ENCODE measurements around the gene HBE1.
"Not testable (repeated sequence)": the region's sequence is repeated elsewhere in the genome, so short reads cannot be mapped to it uniquely, and the experiment has no call there.

The HBE1 gene

DNA sequence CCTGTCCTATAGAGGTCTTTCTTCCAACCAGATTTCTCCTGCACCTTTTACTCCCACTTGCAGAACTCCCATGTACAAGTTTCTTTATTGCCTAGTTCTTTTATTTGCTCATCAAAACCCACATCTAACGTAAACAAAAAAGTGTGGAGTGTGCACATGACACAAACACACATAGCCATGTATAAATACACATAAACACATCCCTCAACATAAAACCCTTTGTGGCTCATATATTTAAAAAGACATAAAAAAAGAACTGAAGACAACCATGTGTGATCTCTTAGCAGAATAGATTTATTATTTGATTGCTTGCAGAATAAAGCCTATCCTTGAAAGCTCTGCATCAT, 16.9 kb downstream of the HBE1 start:
- no peak for DNase-seq (ENCODE audit: low spot score)

DNA sequence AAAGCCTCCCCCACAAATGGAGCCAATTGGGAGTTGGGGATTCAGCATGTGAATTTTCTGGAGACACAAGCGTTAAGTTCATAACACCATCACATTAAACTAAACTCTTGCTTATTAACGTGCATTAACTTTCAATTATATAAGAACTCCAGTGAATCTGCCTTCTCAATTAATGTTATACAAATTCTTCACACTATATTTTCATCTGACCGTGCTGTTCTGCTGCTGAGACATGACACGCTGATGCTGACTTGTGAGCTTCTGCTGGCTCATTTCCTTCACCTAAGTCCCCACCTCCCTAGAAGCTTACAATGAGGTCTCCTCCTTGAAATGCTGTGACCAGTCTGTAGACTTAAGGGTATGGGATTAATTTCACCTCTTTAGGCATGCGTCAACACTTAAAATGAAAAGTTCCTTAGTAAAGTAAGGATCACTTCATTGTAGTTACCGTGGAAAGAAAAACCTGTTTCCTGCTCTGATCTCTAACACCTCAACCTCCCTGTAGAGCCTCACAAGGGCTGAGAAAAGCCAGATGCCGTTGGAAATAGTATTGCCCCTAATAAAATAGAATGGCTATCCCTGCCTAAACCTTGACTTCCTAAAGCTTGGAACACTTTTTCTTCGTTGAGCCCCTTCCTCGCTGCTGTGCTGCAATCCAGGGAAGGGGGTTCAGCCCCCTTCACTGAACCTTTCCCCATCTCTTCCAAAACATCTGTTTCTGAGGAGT, 17.4 kb downstream of the HBE1 start:
- DNase-seq (ENCODE audit: low spot score), result no peak

DNA sequence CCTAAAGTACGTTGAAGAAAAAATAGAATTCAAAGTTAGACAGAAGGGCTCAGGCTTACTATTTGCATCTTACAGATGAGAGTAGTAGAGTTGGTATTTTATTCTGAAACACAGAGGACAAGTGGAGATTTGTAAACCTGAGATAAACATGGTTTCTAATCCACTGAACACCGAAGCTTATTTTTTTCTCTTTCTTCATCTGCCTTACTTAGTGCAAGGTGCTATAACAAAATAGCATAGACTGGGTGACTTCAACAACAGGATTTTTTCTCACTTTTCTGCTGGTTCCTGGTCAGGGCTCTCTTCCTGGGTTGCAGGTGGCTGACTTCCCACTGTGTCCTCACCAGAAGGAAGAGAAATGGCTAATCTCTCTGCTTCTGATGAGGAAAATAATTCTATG, 18.0 kb downstream of the HBE1 start:
- no peak for DNase-seq (ENCODE audit: low spot score)

DNA sequence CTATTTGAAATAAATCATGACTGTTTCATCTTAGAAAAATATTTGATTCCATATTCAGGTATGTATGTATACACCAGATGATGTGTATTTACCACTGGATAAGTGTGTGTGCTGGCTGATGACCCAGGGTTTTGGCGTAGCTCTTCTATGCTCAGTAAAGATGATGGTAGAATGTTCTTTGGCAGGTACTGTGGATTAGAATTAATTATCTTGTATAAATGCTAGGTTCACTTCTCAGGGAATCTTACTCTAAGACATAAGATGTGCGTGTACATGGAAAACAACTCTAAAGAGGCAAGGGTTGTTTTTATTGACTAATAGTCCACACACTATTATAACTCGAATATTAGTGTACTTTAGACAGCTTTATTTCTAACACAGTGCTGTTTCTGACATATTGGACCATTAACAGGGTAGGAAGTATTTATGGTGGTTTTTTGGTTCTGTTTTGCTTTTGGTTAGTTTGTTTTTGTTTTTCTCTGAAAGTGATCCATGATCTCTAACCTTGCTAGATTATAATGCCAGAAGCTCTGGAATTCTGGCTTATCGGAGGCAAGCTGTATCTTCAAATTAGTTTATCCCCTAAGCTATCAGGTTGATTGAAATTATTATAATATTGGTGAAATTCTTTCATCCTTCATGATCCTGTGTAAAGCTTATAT, 19.1 kb downstream of the HBE1 start:
- no peak for DNase-seq (ENCODE audit: low spot score)

DNA sequence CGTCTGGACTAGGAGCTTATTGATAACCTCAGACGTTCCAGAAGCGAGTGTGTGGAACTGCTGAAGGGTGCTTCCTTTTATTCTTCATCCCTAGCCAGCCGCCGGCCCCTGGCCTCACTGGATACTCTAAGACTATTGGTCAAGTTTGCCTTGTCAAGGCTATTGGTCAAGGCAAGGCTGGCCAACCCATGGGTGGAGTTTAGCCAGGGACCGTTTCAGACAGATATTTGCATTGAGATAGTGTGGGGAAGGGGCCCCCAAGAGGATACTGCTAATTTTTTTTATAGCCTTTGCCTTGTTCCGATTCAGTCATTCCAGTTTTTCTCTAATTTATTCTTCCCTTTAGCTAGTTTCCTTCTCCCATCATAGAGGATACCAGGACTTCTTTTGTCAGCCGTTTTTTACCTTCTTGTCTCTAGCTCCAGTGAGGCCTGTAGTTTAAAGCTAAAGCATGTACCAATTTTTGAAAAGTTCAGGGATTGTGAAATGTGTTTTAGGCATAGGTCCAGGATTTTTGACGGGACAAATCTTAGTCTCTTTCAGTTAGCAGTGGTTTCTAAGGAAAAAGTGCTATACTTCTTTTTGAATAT, 19.8 kb downstream of the HBE1 start, which contains the start of gene HBG1:
Gene HBG1, minus strand, starts transcription at position 51 of the 590 bp plus-strand sequence. CDS start 53 bp downstream, outside the sequence.
- DNase-seq (ENCODE audit: low spot score), result not testable (repeated sequence)

DNA sequence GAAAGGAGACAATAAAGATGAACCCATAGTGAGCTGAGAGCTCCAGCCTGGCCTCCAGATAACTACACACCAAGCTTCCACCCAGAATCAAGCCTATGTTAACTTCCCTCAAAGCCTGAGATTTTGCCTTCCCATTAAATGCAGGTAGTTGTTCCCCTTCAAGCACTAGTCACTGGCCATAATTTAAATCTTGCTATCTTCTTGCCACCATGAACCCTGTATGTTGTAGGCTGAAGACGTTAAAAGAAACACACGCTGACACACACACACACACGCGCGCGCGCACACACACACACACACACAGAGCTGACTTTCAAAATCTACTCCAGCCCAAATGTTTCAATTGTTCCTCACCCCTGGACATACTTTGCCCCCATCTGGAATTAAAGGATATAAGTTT, 21.2 kb downstream of the HBE1 start:
- DNase-seq (ENCODE audit: low spot score), result not testable (repeated sequence)

DNA sequence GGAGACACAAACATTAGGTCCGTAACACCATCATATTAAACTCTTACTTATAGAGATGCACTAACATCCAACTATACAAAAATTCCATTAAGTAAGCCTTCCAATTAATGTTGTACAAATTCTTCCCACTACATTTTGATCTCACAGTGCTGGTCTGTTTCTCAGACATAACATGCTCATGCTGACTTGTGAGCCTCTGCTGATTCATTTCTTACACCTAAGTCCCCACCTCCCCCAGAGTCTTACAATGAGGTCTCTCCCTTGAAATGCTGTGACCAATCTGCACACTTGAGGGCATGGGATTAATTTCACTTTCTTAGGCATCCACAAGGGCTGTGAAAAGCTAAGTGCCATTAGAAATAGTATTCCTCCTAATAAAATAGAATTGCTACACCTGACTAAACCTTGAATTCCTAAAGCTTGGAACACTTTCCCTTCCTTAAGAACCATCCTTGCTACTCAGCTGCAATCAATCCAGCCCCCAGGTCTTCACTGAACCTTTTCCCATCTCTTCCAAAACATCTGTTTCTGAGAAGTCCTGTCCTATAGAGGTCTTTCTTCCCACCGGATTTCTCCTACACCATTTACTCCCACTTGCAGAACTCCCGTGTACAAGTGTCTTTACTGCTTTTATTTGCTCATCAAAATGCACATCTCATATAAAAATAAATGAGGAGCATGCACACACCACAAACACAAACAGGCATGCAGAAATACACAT, 22.1 kb downstream of the HBE1 start:
- DNase-seq (ENCODE audit: low spot score), result no peak

DNA sequence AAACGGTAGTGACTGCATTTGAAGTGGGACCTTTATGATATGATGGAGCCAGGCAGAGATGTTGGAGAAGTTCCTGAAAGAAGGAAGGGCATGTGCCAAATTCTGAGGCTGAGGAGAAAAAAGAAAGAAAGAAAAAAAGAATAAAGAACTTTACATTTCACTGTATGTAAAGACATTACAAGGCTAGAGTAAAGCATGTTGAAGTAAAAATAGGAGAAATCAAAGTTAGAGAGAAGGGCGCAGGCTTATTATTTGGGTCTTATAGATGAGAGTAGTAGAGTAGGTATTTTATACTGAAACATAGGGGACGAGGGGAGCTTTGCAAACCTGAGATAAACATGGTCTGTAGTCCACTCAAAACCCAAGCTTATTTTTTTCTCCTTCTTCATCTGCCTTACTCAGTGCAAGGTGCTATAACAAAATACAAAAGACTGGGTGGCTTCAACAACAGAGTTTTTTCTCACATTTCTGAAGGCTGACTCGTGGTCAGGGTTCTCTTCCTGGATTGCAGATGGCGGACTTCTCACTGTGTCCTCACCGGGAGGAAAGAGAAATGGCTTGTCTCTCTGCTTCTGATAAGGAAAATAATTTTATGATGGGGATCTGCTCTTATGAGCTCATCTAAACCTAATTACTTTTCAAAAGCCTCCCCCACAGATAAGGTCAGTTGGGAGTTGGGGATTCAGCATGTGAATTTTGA, 22.8 kb downstream of the HBE1 start:
- no peak for DNase-seq (ENCODE audit: low spot score)

DNA sequence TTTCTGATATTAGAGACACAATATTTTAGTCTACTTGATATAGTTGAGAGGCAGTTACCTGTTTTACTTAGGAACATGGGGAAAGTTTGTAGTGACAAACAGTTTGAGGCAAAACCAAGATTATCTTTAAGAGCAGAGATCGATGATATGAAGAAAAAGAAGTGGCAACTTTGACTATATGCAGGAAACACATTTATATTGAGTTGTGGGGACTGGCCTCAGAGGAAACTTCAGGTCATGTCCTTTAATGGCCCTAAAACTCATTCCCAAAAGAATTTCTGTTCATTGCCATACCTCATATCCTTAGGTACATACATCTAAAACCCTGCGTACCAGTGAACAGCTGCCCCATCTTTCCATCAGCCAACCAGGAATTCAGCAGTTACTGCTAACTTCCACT, 24.6 kb downstream of the HBE1 start:
- no peak for DNase-seq (ENCODE audit: low spot score)

DNA sequence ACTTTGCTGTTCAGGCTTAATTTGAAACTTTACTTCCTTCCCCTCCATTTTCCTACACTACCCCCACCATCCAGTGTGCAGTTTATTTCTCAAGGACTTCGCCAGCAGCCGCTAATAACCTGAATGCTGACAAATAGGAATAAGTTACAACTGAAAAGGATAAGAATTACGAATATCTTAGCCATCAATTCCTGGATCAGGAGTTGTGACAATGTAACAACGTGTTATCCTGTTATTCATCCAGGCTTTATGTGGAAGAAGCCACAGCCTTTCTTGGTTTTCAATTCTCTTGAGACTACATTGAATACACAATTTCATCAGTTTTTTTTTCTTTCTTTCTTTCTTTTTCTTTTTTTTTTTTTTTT, 25.9 kb downstream of the HBE1 start:
- no peak for DNase-seq (ENCODE audit: low spot score)

DNA sequence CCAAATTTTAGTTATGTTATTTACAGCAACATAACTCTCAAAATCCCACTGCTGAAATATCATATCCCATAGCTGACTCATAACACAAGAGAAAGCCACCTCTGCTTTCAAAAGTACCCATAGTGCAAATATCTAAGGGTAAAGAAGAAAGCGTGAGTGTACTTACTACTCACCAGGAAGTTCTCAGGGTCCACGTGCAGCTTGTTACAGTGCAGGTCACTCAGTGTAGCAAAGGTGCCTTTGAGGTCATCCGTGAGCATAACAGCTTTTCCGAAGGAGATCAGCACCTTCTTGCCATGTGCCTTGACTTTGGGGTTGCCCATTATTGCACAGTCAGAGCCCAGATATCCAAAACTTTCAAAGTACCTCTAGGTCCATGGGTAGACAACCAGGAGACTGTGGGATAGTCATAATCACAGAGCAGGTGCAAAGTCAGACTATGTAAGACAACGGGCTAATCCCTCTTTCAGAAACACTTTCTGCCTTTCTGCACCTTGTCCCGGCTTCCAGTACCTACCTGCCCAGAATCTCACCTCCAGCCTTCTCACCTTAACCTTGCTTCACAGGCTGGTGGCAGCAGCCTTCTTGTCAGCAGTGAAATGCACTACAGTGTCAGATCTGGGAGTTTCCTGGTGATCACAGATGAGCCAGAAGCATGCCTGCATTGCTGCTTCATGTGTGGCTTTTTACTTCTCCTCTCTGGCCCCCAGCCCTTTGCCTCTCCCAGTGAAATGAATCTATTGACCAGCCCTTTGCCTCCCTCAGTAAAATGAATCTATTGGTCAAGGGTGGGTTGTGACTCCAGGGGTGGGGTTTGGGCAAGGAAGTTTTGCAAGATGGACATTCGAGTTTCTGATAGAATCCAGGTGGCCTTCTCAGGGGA, 26.6 kb downstream of the HBE1 start:
- no peak for DNase-seq (ENCODE audit: low spot score)

DNA sequence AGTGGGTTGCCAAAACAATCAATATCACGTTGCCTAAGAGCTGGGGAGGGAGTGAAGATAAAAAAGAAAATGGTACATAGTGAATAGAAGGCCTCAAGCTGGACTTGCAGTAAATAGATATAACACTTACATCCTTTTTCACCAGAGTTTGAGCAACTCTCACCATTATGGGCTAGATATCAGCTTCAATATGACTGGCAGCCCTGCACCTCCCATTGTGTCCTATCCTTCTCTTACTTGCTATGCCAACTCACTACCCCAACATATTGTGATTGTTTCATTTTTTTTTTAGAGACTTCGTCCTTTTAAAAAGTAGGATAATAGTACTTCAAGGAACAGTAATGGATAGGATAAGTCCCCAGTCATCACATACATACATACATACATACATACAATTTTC, 27.5 kb downstream of the HBE1 start:
- DNase-seq (ENCODE audit: low spot score), result no peak

DNA sequence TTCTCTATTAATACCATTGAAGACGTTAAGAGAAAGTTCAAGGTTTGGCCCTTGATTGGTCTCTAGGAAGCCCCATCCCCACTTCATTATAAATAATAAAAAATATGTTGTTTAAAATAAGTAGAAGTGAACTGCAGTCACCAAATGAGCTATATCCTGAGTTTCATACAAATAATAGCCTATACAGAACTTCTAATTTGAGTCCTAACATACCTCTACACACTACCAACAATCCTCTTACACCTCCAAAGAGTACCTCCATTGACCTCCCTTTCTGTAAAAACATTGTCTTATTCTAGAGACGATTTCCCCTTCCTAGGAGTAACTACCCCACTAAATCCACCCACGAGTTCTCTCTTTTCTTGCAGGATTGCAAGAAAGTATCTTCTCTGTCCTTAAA, 28.3 kb downstream of the HBE1 start:
- DNase-seq (ENCODE audit: low spot score), result no peak

DNA sequence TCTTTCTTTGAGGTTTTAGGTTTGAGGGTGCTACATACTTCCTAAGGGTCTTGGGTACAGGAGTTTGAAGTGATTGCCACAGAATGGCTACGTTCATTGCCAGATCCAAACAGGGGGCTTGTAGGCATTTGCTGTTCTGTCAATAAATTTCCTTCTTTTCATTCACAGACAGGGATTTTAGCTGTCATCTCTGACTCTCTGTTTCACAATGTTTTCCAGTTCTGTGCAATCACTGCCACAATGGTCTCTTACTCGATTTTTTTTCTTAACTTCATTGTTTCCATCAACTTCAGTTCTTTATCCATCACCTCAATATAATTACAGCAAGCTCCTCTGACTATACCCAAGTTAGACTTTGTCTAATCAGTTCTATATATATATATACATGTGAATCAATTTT, 29.3 kb downstream of the HBE1 start:
- no peak for DNase-seq (ENCODE audit: low spot score)

DNA sequence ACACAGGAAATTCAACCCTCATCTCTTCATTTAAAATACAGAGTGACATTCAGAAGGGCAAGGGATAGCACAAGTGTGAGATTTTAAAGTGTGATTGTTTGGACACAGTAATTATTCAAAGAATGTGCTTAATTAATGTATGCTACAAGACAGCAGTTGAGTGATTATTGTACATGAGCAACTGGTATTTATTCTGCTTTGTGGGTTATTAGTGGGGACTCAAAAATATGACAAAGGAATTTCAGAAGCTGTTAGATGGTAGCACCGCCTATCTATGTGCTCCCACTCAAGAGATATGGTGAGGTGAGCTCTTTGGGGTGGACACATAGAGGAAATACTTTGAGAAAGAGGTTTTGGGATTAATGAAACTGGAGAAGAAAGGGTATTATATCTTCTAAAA, 29.7 kb downstream of the HBE1 start:
- no peak for DNase-seq (ENCODE audit: low spot score)

DNA sequence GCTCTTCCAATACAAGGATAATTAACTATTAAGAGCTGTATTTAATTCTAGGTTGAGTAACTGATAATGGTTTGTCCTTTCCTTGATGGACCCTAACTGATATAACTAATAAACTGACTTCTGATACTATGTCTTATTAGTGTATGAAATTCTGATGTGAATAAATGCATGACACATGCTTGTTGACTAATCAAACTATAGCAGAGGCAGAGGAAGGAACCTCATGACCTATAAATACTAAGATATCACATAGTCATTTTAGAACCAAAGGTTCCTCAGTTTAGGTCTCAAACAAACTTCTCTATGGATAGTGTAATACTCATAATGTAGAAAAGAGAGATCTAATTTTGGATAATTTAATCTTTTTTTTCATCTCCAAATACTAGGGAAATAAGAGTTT, 30.7 kb downstream of the HBE1 start:
- no peak for DNase-seq (ENCODE audit: low spot score)

DNA sequence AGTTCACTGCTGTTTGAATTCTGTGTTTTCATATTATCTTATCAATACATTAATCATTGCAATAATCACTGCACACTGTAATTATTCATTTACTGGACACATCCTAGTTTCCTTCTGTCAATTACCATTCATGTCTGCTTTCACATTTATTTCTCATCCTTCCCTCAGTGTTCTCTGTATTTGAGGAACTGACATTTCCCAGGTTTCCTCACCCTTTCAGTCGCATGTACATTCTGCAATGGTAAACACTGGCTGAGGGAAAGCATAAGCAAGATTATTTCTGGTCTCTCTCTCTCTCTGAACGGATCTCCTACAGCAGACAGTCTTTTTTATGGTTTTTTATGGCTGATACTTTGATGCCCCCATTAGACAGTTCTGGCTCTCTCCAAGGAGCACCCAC, 31.3 kb downstream of the HBE1 start:
- no peak for DNase-seq (ENCODE audit: low spot score)

DNA sequence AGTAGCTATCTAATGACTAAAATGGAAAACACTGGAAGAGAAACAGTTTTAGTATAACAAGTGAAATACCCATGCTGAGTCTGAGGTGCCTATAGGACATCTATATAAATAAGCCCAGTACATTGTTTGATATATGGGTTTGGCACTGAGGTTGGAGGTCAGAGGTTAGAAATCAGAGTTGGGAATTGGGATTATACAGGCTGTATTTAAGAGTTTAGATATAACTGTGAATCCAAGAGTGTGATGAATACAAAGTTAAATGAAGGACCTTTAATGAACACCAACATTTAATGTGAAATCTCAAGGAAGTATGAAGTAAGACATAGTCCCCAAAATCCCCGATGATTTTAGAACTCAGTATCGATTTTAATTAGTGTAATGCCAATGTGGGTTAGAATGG, 32.3 kb downstream of the HBE1 start:
- DNase-seq (ENCODE audit: low spot score), result no peak

DNA sequence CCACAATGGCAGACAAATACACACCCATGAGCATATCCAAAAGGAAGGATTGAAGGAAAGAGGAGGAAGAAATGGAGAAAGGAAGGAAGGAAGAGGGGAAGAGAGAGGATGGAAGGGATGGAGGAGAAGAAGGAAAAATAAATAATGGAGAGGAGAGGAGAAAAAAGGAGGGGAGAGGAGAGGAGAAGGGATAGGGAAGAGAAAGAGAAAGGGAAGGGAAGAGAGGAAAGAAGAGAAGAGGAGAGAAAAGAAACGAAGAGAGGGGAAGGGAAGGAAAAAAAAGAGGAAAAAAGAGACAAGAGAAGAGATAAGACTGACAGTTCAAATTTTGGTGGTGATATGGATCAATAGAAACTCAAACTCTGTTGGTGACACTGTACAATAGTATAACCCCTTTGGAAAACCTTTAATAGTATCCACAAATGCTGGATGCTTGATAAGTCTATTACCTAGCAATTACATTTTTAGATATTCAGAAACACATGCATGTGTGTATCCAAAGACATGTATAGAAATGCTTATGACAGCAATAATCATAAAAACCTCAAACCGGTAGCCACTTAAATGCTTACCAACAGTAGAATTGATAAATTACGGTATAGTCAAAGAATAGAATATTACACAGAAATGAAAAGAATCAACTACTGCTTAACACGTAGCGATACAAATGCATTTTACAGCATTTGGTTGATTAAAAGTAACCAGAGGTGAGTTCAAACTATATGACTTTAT, 34.2 kb downstream of the HBE1 start:
- DNase-seq (ENCODE audit: low spot score), result no peak

DNA sequence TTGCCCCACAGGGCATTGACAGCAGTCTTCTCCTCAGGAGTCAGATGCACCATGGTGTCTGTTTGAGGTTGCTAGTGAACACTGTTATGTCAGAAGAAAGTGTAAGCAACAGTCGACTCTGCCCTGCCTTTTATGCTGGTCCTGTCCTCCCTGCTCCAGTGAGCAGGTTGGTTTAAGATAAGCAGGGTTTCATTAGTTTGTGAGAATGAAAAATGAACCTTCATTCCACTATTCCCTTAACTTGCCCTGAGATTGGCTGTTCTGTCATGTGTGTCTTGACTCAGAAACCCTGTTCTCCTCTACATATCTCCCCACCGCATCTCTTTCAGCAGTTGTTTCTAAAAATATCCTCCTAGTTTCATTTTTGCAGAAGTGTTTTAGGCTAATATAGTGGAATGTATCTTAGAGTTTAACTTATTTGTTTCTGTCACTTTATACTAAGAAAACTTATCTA, 35.3 kb downstream of the HBE1 start, which contains the start of gene HBD:
Gene HBD, minus strand, starts transcription at position 103 of the 454 bp plus-strand sequence. Its CDS starts 50 bp downstream, at position 53.
- no peak for DNase-seq (ENCODE audit: low spot score)
